ENCODE data around the gene APOB.

Gene APOB

GRCh38 chr2:21004181-21004572 lies 39.7 kb downstream of the APOB start:
- DNase-seq (no peak), ATAC-seq (no peak)

- no peak for ATAC-seq
- DNase-seq: no peak
Observed at GRCh38 chr2:21003572-21004180, 40.2 kb downstream of the APOB start.

GRCh38 chr2:21002814-21003192 lies 41.1 kb downstream of the APOB start:
- DNase-seq (no peak), ATAC-seq (no peak)

GRCh38 chr2:21001988-21002813 lies 41.7 kb downstream of the APOB start:
- DNase-seq (no peak), ATAC-seq (no peak)

GRCh38 chr2:21001225-21001946 lies 42.5 kb downstream of the APOB start:
- no peak for DNase-seq
- no peak for ATAC-seq

- no peak for DNase-seq
- no peak for ATAC-seq
Observed at GRCh38 chr2:20999906-21000645, 43.8 kb downstream of the APOB start.

- ATAC-seq (no peak), DNase-seq (no peak)
Observed at GRCh38 chr2:20998972-20999905, 44.6 kb downstream of the APOB start.

GRCh38 chr2:20997953-20998722 lies 45.7 kb downstream of the APOB start:
- DNase-seq: no peak
- ATAC-seq: no peak

GRCh38 chr2:20994130-20994529 lies 49.7 kb downstream of the APOB start:
- ATAC-seq: no peak
- no peak for DNase-seq

- DNase-seq (no peak), ATAC-seq (no peak)
Observed at GRCh38 chr2:20992201-20992711, 51.6 kb downstream of the APOB start.

- ATAC-seq (no peak), DNase-seq (no peak)
Observed at GRCh38 chr2:20990442-20991430, 53.1 kb downstream of the APOB start.

- ATAC-seq (no peak), DNase-seq (no peak)
Observed at GRCh38 chr2:20989404-20989803, 54.5 kb downstream of the APOB start.

- ATAC-seq (no peak), DNase-seq (no peak)
Observed at GRCh38 chr2:20988905-20989304, 55.0 kb downstream of the APOB start.

GRCh38 chr2:20986024-20986939 lies 57.6 kb downstream of the APOB start:
- DNase-seq (no peak), ATAC-seq (no peak)

- DNase-seq (no peak), ATAC-seq (no peak)
Observed at GRCh38 chr2:20985062-20985461, 58.8 kb downstream of the APOB start.

- ATAC-seq (no peak), DNase-seq (no peak)
Observed at GRCh38 chr2:20984408-20984807, 59.5 kb downstream of the APOB start.

- no peak for DNase-seq
- no peak for ATAC-seq
Observed at GRCh38 chr2:20983844-20984243, 60.0 kb downstream of the APOB start.

- ATAC-seq (no peak), DNase-seq (no peak)
Observed at GRCh38 chr2:20982861-20983260, 61.0 kb downstream of the APOB start.
